ENCODE data around the gene CTCF. TPM values are rescaled to one million over a fixed set of nuclear protein-coding genes. Genes with fewer than 3 reads are reported as not detected.
A peak's percentile ranks its signal among the peaks of the same experiment; 100 is the strongest.

The CTCF gene
- total RNA-seq, 1 donor from 2014 or later = 43.2 TPM

DNA sequence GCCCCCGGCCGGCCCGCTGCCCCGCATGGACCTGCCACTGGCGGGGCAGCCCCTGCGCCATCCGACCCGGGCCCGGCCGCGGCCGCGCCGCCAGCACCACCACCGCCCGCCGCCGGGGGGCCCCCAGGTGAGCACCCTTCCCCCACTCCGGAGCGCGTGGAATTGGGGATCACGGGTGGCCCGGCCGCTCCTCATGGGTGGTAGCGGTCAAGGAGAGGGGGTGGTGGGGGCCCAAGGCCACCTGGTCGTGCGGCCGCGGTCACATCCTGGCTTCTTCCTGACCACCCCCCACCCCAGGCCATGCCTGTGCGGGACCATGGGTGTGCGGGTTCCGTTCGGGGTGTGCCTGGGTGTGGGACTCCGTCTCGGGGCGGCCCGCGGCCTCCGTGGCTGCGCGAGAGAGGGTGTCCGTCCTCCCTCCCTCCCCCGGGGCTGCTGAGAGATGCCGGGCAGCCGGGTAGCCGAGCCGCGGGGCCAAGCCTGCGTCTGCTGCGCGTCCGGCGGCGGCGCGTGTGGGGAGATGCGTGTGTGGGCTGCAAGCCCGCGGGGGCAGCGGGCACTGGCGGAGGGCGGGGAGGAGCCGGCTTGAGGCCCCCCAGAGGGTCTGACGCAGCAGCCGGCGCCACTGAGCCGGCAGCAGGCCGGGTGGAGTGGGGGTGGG lies 90.9 kb downstream of the CTCF start:
- H3K27ac ChIP-seq = no peak overlapping the region
- peak overlapping the region; percentile 21 to 38 for H3K4me3 ChIP-seq
- peaks cover 12% of the 10 kb centered on the region for H3K27me3 ChIP-seq
- peaks cover 22% of the 10 kb centered on the region for H3K4me1 ChIP-seq
- no peak for TF ChIP-seq POLR2AphosphoS5 (IDR thresholded peaks at IDR 0.05; ENCODE audit: insufficient read depth in 1 of 2, low read depth in 1 of 2)
- TF ChIP-seq POLR2A (IDR thresholded peaks at IDR 0.05) = no peak
- TF ChIP-seq, protein P1, sequence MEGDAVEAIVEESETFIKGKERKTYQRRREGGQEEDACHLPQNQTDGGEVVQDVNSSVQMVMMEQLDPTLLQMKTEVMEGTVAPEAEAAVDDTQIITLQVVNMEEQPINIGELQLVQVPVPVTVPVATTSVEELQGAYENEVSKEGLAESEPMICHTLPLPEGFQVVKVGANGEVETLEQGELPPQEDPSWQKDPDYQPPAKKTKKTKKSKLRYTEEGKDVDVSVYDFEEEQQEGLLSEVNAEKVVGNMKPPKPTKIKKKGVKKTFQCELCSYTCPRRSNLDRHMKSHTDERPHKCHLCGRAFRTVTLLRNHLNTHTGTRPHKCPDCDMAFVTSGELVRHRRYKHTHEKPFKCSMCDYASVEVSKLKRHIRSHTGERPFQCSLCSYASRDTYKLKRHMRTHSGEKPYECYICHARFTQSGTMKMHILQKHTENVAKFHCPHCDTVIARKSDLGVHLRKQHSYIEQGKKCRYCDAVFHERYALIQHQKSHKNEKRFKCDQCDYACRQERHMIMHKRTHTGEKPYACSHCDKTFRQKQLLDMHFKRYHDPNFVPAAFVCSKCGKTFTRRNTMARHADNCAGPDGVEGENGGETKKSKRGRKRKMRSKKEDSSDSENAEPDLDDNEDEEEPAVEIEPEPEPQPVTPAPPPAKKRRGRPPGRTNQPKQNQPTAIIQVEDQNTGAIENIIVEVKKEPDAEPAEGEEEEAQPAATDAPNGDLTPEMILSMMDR (IDR thresholded peaks at IDR 0.05) = no peak
- H3K9me3 ChIP-seq = no peaks in the 10 kb centered on the region
- no peak for DNase-seq (ENCODE audit: extremely low spot score in 2 of 2)
- peaks cover 0 to 10% of the 10 kb centered on the region in 2 donors for H3K36me3 ChIP-seq
- intact Hi-C loops (cut with DNase I) = no loop called here

DNA sequence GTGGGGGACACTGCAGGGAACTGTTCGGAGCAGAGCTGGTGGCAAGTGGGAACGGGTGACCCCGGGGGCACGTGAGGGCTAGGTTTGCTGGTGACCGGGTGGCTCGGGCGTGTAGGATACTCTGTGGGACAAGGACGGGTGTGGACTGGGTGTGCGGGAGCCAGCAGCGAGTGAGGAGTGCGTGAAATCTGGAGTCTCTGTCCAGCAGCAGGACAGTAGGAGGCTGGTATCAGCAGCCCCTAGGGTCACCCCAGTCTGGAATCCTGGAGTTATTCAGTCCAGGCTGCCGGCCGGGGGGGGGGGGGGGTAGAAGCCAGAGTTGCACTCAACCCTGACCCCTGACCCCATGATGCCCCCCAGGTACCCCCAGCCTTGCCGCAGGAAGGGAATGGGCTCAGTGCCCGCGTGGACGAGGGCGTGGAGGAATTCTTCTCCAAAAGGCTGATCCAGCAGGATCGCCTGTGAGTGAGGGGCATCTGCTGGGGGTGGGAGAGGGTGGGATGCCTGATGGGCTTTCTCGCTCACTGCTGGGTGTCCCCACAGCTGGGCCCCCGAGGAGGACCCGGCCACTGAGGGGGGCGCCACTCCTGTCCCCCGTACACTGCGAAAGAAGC lies 91.6 kb downstream of the CTCF start:
- TF ChIP-seq POLR2AphosphoS5 (IDR thresholded peaks at IDR 0.05; ENCODE audit: insufficient read depth in 1 of 2, low read depth in 1 of 2) (no peak), POLR2A (IDR thresholded peaks at IDR 0.05) (no peak)
- TF ChIP-seq, protein P1 (IDR thresholded peaks at IDR 0.05) = no peak
- intact Hi-C loops (cut with DNase I) = no loop called here
- peaks cover 12% of the 10 kb centered on the region for H3K27me3 ChIP-seq

DNA sequence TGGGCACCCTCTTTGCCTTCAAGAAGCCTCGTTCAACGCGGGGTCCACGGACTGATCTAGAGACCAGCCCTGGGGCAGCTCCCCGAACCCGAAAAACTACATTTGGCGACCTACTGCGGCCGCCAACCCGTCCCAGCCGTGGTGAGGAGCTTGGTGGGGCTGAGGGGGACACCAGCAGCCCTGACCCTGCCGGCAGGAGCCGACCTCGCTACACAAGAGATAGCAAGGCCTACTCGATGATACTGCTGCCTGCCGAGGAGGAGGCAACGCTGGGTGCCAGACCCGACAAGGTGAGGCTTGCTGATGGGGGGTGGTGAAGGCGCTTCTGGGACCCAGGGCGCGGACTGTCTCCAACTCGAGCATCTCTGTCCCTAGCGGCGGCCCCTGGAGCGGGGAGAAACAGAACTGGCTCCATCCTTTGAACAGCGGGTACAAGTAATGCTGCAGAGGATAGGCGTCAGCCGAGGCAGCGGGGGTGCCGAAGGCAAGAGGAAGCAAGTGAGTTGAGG lies 92.1 kb downstream of the CTCF start:
- H3K4me3 ChIP-seq = no peak overlapping the region
- peaks cover 9% of the 10 kb centered on the region for H3K27me3 ChIP-seq
- no peaks in the 10 kb centered on the region for H3K9me3 ChIP-seq
- intact Hi-C loops (cut with DNase I) = no loop called here
- H3K27ac ChIP-seq = no peak overlapping the region
- peaks cover 26% of the 10 kb centered on the region for H3K4me1 ChIP-seq
- no peak for DNase-seq (ENCODE audit: extremely low spot score in 2 of 2)
- TF ChIP-seq POLR2AphosphoS5 (IDR thresholded peaks at IDR 0.05; ENCODE audit: insufficient read depth in 1 of 2, low read depth in 1 of 2) (no peak), POLR2A (IDR thresholded peaks at IDR 0.05) (no peak)
- TF ChIP-seq, protein P1 (IDR thresholded peaks at IDR 0.05) = no peak
- H3K36me3 ChIP-seq = peaks cover 0 to 10% of the 10 kb centered on the region in 2 donors

More for the DNA sequence above, 91.6 kb downstream of the CTCF start:
- no peaks in the 10 kb centered on the region for H3K9me3 ChIP-seq
- DNase-seq (ENCODE audit: extremely low spot score in 2 of 2) = no peak
- H3K27ac ChIP-seq = no peak overlapping the region
- peaks cover 24% of the 10 kb centered on the region for H3K4me1 ChIP-seq
- H3K36me3 ChIP-seq = peaks cover 0 to 10% of the 10 kb centered on the region in 2 donors
- H3K4me3 ChIP-seq = peak overlapping the region; percentile 21 to 38

DNA sequence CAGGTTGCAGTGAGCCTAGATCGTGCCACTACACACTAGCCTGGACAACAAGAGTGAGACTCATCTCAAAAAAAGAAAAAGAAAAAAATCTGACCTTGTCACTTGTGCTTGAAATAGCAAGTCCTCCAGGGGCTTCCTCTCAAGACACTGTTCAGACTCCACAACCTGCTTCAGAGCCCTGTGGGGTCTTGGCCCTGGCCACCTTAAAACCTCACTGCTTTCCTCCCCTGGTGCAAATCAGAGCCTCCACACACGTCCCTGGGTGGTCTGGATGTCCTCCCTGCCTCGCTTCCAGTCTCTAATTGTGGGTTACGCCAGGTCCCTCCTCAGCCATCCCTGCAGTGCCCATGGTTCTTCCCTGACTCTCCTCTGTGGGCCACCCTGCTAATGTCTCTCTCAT lies 93.0 kb downstream of the CTCF start:
- intact Hi-C loops (cut with DNase I) = no loop called here
- Histone ChIP-seq H3K36me3 (peaks cover 0 to 10% of the 10 kb centered on the region in 2 donors), H3K4me3 (no peak overlapping the region), H3K4me1 (peaks cover 27% of the 10 kb centered on the region), H3K27me3 (peaks cover 3% of the 10 kb centered on the region), H3K9me3 (no peaks in the 10 kb centered on the region), H3K27ac (no peak overlapping the region)
- no peak for DNase-seq (ENCODE audit: extremely low spot score in 2 of 2)
- TF ChIP-seq POLR2A (IDR thresholded peaks at IDR 0.05) = no peak
- TF ChIP-seq, protein P1 (IDR thresholded peaks at IDR 0.05) = no peak
- TF ChIP-seq POLR2AphosphoS5 (IDR thresholded peaks at IDR 0.05; ENCODE audit: insufficient read depth in 1 of 2, low read depth in 1 of 2) = no peak
